K562 (cell line): Measurements from ENCODE around the gene MAP1LC3B.

Experiments used
- CHD2 ChIP-seq: IDR thresholded peaks from 2 replicates; pipeline ENCODE4 v1.6.1; 2011; ENCODE audit warnings: low read depth, low read length
- CTCF ChIP-seq, 3 experiments: IDR thresholded peaks in 2 of 3; conservative IDR thresholded peaks in 1 of 3; 2 replicates each; pipeline ENCODE4 v1.5.1; 2011 to 2012; ENCODE audit warnings: low read length in 3 of 3, mild to moderate bottlenecking in 3 of 3, control low read depth in 2 of 3, improper control_type of control experiment in 1 of 3, inconsistent platforms in 1 of 3, low read depth in 1 of 3, mixed read lengths in 1 of 3, moderate library complexity in 1 of 3; ENCODE audit not compliant: insufficient read depth in 2 of 3
- DNMT1 ChIP-seq: fragments of 450-650 bp; IDR thresholded peaks from 2 replicates; pipeline ENCODE4 v1.6.1; 2016; ENCODE audit warnings: antibody characterized with exemption, mild to moderate bottlenecking
- EP300 ChIP-seq: IDR thresholded peaks from 2 replicates; pipeline ENCODE4 v1.6.1; 2012; ENCODE audit warnings: low read length, improper control_type of control experiment
- POLR2AphosphoS5 ChIP-seq: IDR thresholded peaks from 2 replicates; pipeline ENCODE4 v1.6.1; 2011; ENCODE audit warnings: mild to moderate bottlenecking, low read depth, low read length, moderate library complexity; ENCODE audit not compliant: control insufficient read depth, insufficient read depth
- SRF ChIP-seq, 2 experiments: fragments of 250-450, 450-650 bp in 1 of 2; sonication (Bioruptor Pico) in 1 of 2; sonication (generic) in 1 of 2; formaldehyde crosslinking; IDR thresholded peaks; 2 replicates each; pipeline versions ENCODE4 v1.5.0 to v1.5.1; 2020 to 2022; ENCODE audit warnings: mild to moderate bottlenecking in 1 of 2, missing genetic modification reagents in 1 of 2

DNA sequence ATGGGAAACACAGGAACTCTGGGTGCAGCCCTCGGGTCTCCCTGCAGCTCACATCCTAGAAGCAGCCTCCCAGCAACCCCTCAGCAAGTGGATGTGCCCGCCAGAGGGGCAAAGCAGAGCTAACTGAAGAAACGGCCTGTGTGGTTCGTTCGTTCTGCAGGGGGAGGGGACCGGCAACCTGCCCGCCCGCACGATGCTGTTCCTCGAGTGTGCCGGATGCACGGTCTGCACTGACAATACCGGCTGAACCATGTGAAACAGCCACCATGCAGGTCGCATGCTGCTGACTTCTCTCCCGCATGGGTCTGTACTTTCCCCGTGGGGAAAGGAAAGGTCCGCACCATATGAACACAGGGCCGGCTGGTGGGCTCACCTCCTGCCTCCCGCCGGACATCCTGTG is 49.6 kb upstream of the MAP1LC3B start:
- no peak for TF ChIP-seq CHD2
- TF ChIP-seq EP300 = no peak
- no peak for TF ChIP-seq CTCF (IDR thresholded peaks at IDR 0.05 in 2 of 3, conservative IDR thresholded peaks at IDR 0.05 in 1 of 3; ENCODE audit: insufficient read depth in 2 of 3, low read depth in 1 of 3, low read length in 3 of 3)
- no peak for TF ChIP-seq POLR2AphosphoS5
- no peak for TF ChIP-seq DNMT1
- TF ChIP-seq SRF (CRISPR knock-in tag; IDR thresholded peaks at IDR 0.05) = no peak
